ENCODE data around the gene GDF15.
A peak's percentile ranks its signal among the peaks of the same experiment; 100 is the strongest.

The GDF15 gene

DNA sequence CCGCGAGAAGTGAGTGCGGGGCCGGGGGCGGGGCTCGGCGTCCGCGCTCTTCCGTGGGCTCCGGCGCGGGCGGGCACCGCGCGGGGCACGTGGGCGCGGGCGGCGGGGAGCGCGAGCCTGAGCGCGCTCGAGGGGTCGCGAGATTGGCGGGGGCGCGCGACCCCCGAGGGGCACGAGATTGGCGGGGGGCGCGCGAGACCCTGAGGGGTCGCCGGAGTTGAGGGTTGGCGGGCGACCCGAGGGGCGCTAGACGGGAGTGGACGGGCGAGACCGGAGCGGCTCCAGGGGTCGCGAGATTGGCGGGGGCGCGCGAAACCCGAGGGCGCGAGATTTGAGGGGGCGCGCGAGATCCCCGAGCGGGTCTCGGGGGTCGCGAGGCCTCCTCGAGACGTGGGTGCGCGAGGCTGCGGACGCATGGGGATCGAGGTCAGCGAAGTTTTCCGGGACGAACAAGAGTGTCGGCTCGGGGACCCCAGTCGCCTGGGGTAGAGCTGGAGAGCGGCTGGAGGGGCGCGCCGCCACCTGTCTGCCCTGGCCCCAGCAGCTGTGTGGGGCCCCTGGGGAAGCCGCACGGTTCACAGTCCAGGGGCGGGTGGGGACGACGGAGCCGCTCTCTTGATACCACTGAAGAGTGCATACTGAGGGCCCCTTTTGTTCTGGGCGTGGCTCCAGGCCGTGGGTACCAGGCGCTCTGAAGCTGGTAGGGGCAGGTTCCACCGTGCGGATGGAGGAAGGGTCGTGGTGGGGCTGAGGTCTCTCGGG lies 33.9 kb downstream of the GDF15 start:
- peak; percentile 72 for DNase-seq

DNA sequence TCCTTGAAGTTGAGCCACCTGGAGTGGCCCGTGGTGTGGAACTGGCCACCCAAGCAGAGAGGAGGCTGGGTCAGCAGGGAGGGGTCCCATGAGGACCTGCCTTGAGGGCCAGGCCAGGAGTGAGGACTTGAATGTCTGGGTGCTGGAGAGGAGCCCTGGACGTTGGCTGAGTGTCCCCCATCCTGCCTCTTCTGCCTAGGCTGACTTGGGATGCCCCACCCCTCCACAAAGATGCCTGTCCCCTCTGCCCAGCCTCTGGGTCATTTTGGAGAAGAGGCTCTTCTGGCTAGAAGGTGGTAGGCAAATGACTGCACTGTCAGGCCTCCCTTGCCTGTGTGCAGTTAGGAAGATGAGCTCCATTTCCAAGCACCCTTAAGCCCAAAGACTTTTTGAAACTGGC lies 35.0 kb downstream of the GDF15 start:
- DNase-seq: no peak

GRCh38 chr19:18421371-18421959 lies 35.5 kb downstream of the GDF15 start:
- no peak for DNase-seq

DNA sequence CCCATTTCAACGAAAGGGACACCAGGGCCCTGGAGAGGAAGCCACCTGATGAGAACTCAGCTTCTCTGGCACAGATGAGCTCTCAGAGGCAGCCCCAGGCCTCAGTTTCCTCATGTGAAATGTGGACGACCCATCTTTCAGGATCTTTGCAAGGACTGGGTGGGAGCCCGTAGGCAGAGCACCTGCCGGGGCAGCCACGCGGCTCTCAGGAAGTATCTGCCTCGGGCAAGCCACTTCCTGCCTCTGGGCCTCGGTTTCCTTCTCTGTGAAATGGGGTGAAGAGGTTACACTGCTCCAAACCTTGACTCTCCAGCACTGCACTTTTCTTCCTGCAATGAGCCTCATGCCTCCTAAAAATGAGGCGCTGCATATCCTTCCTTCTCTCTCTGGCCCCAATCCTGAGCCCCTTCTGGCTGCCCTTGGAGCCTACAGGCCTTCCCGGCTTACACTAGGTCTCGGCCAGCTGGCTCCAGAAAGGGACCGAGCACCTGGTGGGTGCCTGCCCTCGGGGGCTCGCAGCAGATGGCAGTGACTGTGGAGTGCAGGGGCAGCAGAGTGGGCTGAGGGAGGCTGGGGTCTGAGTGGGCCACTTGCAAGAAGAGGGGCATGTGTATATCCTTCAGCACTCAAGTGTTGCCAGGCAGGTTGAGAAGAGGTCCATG lies 36.7 kb downstream of the GDF15 start:
- DNase-seq: no peak

- no peak for DNase-seq
Observed at GRCh38 chr19:18423258-18424020, 37.5 kb downstream of the GDF15 start.

GRCh38 chr19:18424122-18424889 lies 38.3 kb downstream of the GDF15 start:
- no peak for DNase-seq

DNA sequence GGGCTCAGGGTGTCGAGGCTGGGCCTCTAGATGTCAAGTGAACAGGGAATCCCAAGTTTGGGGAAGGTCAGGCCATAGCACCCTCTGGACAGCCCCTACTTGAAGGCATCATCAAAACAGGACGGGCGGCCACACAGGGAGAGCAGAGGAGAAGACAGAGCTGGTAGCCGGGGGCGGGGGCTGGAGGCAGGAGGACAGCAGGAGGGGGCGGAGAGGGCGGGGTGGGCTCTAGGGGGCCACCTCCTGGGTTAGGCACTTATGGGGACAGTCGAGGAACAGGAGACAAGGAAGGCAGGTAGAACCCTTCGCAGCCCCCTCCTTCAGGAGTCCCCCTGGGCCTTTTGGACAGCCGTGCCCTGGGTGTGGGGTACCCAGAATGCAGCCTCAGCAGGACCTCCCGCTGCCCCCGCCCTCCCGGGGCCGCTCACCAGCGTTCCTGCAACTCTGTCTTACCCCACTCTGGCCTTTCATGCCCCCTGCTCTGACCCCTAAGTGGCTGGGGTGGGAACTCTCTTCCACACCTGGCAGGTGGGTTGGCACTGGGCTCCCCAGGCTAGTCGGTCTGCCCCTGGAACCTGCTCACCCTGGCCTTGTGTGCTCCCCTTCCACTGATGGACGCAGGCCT lies 39.0 kb downstream of the GDF15 start:
- DNase-seq: no peak

- peak; percentile 79 for DNase-seq
Observed at GRCh38 chr19:18425515-18426415, 39.8 kb downstream of the GDF15 start.

GRCh38 chr19:18426416-18426767 lies 40.4 kb downstream of the GDF15 start:
- no peak for DNase-seq

- no peak for DNase-seq
Observed at GRCh38 chr19:18427080-18427742, 41.3 kb downstream of the GDF15 start.

GRCh38 chr19:18427743-18428113 lies 41.8 kb downstream of the GDF15 start:
- DNase-seq: no peak

DNA sequence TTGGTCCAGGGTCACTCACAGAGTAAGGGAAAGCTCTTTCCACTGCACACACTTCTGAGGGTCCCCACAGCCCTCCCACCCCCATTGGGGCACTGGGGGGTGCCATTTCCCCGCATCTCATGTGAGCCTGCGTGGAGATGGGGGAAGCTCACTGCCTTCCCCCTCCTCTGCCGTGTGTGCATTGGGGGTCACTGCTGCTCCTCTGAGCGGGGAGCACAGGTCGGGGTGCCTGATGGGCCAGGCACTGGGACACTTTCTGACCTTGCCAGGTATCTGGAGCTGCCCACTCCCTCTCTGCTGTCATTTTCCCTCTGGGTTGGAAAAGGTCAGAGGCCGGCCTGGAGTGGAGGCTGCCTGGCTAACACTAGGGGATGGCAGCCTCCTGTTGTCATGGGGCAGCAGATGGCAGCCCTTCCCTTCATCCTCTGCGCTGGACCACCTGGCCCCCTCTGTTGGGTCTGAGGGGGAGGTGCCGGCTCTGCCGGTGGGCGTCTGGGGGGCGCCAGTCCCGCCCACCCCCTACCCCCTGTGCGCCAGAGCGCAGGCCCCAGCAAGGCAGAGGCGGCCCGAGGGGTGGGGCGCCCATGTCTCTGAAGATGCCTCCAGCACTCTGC lies 42.3 kb downstream of the GDF15 start:
- no peak for DNase-seq

GRCh38 chr19:18428787-18429674 lies 43.1 kb downstream of the GDF15 start:
- peak; percentile 89 for DNase-seq

- no peak for DNase-seq
Observed at GRCh38 chr19:18429717-18430416, 43.9 kb downstream of the GDF15 start.

DNA sequence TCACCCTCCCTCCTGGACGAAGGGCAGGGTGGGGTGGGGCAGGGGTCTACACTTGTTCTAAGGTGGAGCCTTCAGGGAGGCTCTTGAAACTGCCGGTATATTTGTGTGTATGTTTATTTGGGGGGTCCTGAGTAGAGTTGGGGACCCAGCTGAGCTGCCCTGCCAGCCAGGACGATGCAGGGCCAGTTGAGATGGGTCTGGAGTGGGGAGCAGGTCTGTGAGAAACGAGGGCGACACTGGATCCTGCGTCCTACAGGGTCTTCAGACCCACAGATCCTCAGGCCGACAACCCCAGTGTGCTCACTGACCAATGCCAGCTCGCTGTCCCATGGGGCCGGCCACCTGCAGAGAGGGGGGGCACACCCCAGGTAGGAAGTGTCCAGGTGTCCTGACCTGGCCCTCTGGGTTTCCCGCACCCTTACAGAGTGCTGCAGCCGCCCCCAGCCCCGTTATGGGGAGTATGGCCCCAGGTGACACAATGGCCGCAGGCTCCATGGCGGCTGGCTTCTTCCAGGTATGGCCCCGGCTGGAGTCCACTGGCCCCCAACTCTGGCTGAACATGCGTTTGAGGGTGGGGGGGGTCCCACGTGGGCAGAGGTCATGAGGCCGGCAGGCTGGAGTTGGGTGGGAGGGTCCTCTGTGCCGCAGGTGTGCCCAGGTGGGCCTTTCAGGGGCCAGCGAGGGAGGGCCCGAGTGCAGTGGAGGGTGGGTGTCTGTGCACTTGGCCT lies 44.6 kb downstream of the GDF15 start:
- DNase-seq: no peak

DNA sequence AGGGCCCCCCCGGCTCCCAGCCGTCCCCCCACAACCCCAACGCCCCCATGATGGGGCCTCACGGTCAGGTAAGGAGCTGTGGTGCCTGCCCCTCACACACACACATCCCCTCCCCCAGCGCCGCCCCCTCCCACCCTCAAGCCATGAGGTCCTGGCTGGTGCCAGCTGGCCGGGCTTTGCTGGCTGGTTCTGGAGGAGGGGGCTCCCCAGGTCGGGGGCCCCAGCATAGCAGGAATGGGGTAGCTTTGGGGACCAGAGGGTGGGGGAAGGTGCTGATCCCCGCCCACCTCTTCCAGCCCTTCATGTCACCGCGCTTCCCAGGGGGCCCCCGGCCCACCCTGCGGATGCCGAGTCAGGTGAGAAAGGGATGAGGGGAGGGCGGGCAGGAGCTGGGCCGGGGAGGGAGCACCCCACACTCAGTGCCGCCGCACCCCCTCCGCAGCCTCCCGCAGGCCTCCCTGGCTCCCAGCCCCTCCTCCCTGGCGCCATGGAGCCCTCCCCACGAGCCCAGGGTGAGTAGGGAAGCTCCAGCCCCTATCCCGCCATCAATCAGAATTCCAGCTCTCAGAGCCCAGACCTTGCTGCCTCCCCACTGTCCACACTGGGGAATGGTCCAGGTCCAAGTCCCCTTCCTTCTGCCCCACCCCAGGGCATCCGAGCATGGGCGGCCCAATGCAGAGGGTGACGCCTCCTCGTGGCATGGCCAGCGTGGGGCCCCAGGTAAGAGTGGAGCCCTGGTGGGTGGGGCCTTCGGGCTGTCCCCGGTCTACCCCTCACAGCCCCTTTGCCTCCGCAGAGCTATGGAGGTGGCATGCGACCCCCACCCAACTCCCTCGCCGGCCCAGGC lies 45.6 kb downstream of the GDF15 start:
- DNase-seq: no peak
